Measurements from ENCODE around the gene FOXA1. TPM values are rescaled to one million over a fixed set of nuclear protein-coding genes. Genes with fewer than 3 reads are reported as not detected.

Gene FOXA1
- total RNA-seq, 1 donor from 2014 or later = 187 TPM

DNA sequence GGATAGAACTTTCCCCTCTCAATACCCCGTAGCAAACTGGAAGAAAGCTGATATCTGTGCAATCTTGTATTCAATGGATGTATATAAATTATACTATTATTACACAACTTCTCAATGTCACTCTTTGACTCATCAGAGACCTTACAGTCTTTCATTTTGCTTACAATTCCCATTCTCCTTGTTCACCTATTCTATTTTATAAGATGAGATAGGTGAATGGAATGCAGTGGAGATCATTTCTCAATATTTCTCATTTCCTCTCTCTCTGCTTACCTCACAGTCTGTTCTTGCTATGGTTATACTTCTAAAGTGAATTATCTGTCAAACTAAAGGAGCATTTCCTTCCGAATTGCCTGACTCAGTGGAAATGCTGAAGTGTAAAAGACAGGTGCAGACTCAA, 14.9 kb downstream of the FOXA1 start:
- H3K4me1 Mint-ChIP-seq (ENCODE audit: low read depth) = peaks cover 32% of the 10 kb centered on the region
- H3K27me3 Mint-ChIP-seq = no peaks in the 10 kb centered on the region
- DNase-seq (ENCODE audit: low spot score, unreplicated experiment) = no peak
- H3K4me3 Mint-ChIP-seq (ENCODE audit: low read depth) = no peak overlapping the region
- no peaks in the 10 kb centered on the region for H3K36me3 Mint-ChIP-seq (ENCODE audit: insufficient read depth)
- H3K27ac Mint-ChIP-seq = no peak overlapping the region
- TF ChIP-seq, protein P1, sequence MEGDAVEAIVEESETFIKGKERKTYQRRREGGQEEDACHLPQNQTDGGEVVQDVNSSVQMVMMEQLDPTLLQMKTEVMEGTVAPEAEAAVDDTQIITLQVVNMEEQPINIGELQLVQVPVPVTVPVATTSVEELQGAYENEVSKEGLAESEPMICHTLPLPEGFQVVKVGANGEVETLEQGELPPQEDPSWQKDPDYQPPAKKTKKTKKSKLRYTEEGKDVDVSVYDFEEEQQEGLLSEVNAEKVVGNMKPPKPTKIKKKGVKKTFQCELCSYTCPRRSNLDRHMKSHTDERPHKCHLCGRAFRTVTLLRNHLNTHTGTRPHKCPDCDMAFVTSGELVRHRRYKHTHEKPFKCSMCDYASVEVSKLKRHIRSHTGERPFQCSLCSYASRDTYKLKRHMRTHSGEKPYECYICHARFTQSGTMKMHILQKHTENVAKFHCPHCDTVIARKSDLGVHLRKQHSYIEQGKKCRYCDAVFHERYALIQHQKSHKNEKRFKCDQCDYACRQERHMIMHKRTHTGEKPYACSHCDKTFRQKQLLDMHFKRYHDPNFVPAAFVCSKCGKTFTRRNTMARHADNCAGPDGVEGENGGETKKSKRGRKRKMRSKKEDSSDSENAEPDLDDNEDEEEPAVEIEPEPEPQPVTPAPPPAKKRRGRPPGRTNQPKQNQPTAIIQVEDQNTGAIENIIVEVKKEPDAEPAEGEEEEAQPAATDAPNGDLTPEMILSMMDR (IDR thresholded peaks at IDR 0.05; ENCODE audit: unreplicated experiment) = no peak
- no peaks in the 10 kb centered on the region for H3K9me3 Mint-ChIP-seq (ENCODE audit: low read depth)

DNA sequence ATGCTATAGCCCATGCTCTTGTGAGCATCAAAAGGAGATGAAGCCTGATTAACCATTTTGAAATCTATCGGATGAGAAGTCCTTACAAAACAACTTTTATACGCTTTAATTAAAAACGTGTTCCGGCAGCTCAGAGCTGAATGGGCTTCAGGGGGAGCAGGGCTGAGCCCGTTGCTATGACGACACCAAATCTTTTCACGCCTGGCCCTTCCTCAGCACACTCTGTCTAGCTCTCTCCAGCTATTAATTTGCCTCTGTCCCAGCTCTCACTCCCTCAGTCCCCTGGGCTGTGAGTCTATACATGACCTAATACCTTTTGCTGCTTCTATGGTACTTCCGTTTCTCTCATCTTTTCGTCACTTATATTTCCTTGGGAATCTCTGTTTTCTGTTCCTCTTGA, 15.8 kb downstream of the FOXA1 start:
- Mint-ChIP-seq H3K9me3 (ENCODE audit: low read depth) (no peaks in the 10 kb centered on the region), H3K36me3 (ENCODE audit: insufficient read depth) (no peaks in the 10 kb centered on the region), H3K27me3 (no peaks in the 10 kb centered on the region), H3K27ac (peak overlapping the region; percentile 17), H3K4me1 (ENCODE audit: low read depth) (peaks cover 31% of the 10 kb centered on the region), H3K4me3 (ENCODE audit: low read depth) (no peak overlapping the region)
- no peak for DNase-seq (ENCODE audit: low spot score, unreplicated experiment)
- TF ChIP-seq, protein P1 (IDR thresholded peaks at IDR 0.05; ENCODE audit: unreplicated experiment) = no peak

DNA sequence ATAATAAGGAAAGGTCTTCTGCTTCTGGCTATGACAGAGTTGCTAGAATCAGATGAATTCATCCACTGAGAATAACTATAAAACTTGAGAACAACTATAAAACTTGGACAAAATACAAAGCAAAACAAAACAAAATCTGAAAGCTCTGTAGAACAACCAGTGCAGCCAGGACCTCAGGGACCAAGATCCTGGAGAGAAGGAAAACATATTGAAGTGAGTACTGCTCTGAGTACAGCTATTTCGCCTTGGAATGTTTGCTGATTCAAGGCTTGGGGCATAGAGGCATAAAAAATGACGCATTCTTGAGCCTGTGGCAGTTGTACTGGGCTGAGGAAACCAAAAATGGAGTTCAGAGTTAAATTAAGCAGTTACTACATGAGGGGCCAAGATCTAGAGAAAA, 21.7 kb downstream of the FOXA1 start:
- no peak for DNase-seq (ENCODE audit: low spot score, unreplicated experiment)
- TF ChIP-seq, protein P1 (IDR thresholded peaks at IDR 0.05; ENCODE audit: unreplicated experiment) = no peak

DNA sequence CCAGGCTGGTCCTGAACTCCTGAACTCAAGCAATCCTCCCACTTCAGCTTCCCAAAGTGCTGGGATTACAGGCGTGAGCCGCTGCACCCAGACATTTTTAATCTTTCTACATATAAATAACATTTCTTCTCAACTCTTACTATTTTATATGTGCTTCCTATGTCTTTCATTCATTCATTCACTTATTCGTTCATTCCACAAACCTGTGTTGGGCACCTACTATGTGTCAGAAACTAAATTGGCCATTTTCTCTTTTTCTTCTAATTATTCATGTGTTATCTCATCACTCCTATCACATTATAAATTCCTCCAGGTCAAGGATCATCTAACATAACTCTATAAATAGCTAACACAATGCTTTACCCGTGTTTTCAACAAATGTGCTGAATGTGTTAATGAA, 23.7 kb downstream of the FOXA1 start:
- H3K27me3 Mint-ChIP-seq = no peaks in the 10 kb centered on the region
- TF ChIP-seq, protein P1 (IDR thresholded peaks at IDR 0.05; ENCODE audit: unreplicated experiment) = no peak
- peaks cover 40% of the 10 kb centered on the region for H3K4me1 Mint-ChIP-seq (ENCODE audit: low read depth)

More for the DNA sequence above, 21.7 kb downstream of the FOXA1 start:
- Mint-ChIP-seq H3K27me3 (no peaks in the 10 kb centered on the region), H3K36me3 (ENCODE audit: insufficient read depth) (peaks cover 1% of the 10 kb centered on the region), H3K4me1 (ENCODE audit: low read depth) (peaks cover 38% of the 10 kb centered on the region), H3K27ac (no peak overlapping the region), H3K9me3 (ENCODE audit: low read depth) (no peaks in the 10 kb centered on the region), H3K4me3 (ENCODE audit: low read depth) (no peak overlapping the region)

DNA sequence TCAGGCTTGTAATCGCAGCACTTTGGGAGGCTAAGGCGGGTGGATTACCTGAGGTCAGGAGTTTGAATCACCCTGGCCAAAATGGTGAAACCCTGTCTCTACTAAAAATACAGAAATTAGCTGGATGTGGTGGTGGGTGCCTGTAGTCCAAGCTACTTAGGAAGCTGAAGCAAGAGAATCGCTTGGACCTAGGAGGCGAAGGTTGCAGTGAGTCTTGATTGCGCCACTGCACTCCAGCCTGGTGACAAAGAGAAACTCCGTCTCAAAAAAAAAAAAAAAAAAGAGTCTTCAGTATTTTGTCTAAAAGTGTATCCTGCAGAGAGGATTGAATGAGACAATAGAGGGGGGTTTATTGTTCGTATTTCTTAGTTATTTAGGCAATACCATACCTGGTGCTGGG, 25.3 kb downstream of the FOXA1 start:
- Mint-ChIP-seq H3K36me3 (ENCODE audit: insufficient read depth) (peaks cover 1% of the 10 kb centered on the region), H3K9me3 (ENCODE audit: low read depth) (no peaks in the 10 kb centered on the region), H3K4me1 (ENCODE audit: low read depth) (peaks cover 45% of the 10 kb centered on the region), H3K4me3 (ENCODE audit: low read depth) (no peak overlapping the region), H3K27ac (no peak overlapping the region), H3K27me3 (no peaks in the 10 kb centered on the region)
- no peak for DNase-seq (ENCODE audit: low spot score, unreplicated experiment)
- TF ChIP-seq, protein P1 (IDR thresholded peaks at IDR 0.05; ENCODE audit: unreplicated experiment) = no peak

More for the DNA sequence above, 23.7 kb downstream of the FOXA1 start:
- H3K36me3 Mint-ChIP-seq (ENCODE audit: insufficient read depth) = peaks cover 1% of the 10 kb centered on the region
- no peak overlapping the region for H3K4me3 Mint-ChIP-seq (ENCODE audit: low read depth)
- H3K27ac Mint-ChIP-seq = no peak overlapping the region
- no peak for DNase-seq (ENCODE audit: low spot score, unreplicated experiment)
- no peaks in the 10 kb centered on the region for H3K9me3 Mint-ChIP-seq (ENCODE audit: low read depth)

All from progenitor cell of endocrine pancreas (in vitro differentiated cells).